HEK293 (cell line): ENCODE measurements around the gene KCNJ6.

Experiments used
- CTCF ChIA-PET: fragments of 350-600 bp; formaldehyde crosslinking; extraction: SDS; loops from one replicate; lab custom pipeline; 2021; ENCODE audit warnings: antibody characterized with exemption; lab: Yijun Ruan, JAX
- POLR2A ChIA-PET: fragments of 300-600 bp; formaldehyde crosslinking; extraction: SDS; loops from one replicate; lab custom pipeline; 2020; ENCODE audit warnings: antibody characterized with exemption, inconsistent platforms; lab: Yijun Ruan, JAX
- H3K27ac ChIP-seq: fragments of 200-500 bp; sonication (Bioruptor generic); 2 replicates; pipeline ENCODE4 v1.5.1; 2014; ENCODE audit warnings: low read depth, low read length, control low read depth, inconsistent platforms; ENCODE audit errors: extremely low read depth
- H3K36me3 ChIP-seq, 2 experiments: fragments of 200-500 bp in 1 of 2; sonication (Bioruptor generic) in 1 of 2; 1 replicate in 1 of 2; 2 replicates in 1 of 2; pipeline ENCODE4 v1.5.1; 2014 to 2017; ENCODE audit warnings: inconsistent platforms in 2 of 2, low read length in 2 of 2; ENCODE audit not compliant: control insufficient read depth in 2 of 2, insufficient read depth in 1 of 2
- H3K4me1 ChIP-seq: fragments of 200-500 bp; sonication (Bioruptor generic); 2 replicates; pipeline ENCODE4 v1.5.1; 2014; ENCODE audit warnings: mild to moderate bottlenecking, low read length, inconsistent platforms; ENCODE audit not compliant: control insufficient read depth, insufficient read depth
- H3K4me3 ChIP-seq: 2 replicates; pipeline ENCODE4 v1.5.1; 2011; ENCODE audit warnings: low read depth, mild to moderate bottlenecking, control low read depth, low read length, moderate library complexity
- H3K9me3 ChIP-seq: fragments of 200-500 bp; sonication (Bioruptor generic); 2 replicates; pipeline ENCODE4 v1.5.1; 2014; ENCODE audit warnings: low read depth, low read length, inconsistent platforms; ENCODE audit not compliant: control insufficient read depth, insufficient read depth
- GLI2 ChIP-seq: fragments of 450-650 bp; formaldehyde crosslinking; IDR thresholded peaks from 2 replicates; pipeline ENCODE4; 2017; ENCODE audit warnings: missing biosample characterization, missing genetic modification characterization, low read depth, borderline replicate concordance
- GLI4 ChIP-seq: fragments of 450-650 bp; formaldehyde crosslinking; IDR thresholded peaks from 2 replicates; pipeline ENCODE4 v1.5.1; 2016; ENCODE audit warnings: missing biosample characterization, missing genetic modification characterization
- INSM2 ChIP-seq: fragments of 450-650 bp; formaldehyde crosslinking; IDR thresholded peaks from 2 replicates; pipeline ENCODE4 v1.5.1; 2016; ENCODE audit warnings: missing biosample characterization, missing genetic modification characterization
- KLF7 ChIP-seq: fragments of 450-650 bp; formaldehyde crosslinking; IDR thresholded peaks from 2 replicates; pipeline ENCODE4 v1.5.1; 2016; ENCODE audit warnings: missing biosample characterization, missing genetic modification characterization, borderline replicate concordance
- MZF1 ChIP-seq: fragments of 450-650 bp; formaldehyde crosslinking; IDR thresholded peaks from 2 replicates; pipeline ENCODE4 v1.5.1; 2017; ENCODE audit warnings: missing biosample characterization, missing genetic modification characterization, borderline replicate concordance
- OSR2 ChIP-seq: fragments of 450-650 bp; formaldehyde crosslinking; IDR thresholded peaks from 2 replicates; pipeline ENCODE4 v1.5.1; 2016; ENCODE audit warnings: missing biosample characterization, missing genetic modification characterization
- PRDM10 ChIP-seq: fragments of 450-650 bp; formaldehyde crosslinking; IDR thresholded peaks from 2 replicates; pipeline ENCODE4 v1.5.1; 2016; ENCODE audit warnings: missing biosample characterization, missing genetic modification characterization
- ZBTB21 ChIP-seq: fragments of 450-650 bp; formaldehyde crosslinking; IDR thresholded peaks from 2 replicates; pipeline ENCODE4 v1.5.1; 2017; ENCODE audit warnings: missing biosample characterization, missing genetic modification characterization
- ZBTB44 ChIP-seq: fragments of 450-650 bp; IDR thresholded peaks from 2 replicates; pipeline ENCODE4 v1.5.1; 2018; ENCODE audit warnings: missing biosample characterization, mild to moderate bottlenecking, missing genetic modification characterization
- ZNF112 ChIP-seq: fragments of 450-650 bp; formaldehyde crosslinking; IDR thresholded peaks from 2 replicates; pipeline ENCODE4 v1.5.0; 2017; ENCODE audit warnings: missing biosample characterization, missing genetic modification characterization
- ZNF114 ChIP-seq: fragments of 450-650 bp; formaldehyde crosslinking; IDR thresholded peaks from 2 replicates; pipeline ENCODE4 v1.5.0; 2017; ENCODE audit warnings: missing biosample characterization, missing genetic modification characterization
- ZNF18 ChIP-seq: fragments of 450-650 bp; formaldehyde crosslinking; IDR thresholded peaks from 2 replicates; pipeline ENCODE4 v1.5.1; 2016; ENCODE audit warnings: missing biosample characterization, missing genetic modification characterization
- ZNF19 ChIP-seq: fragments of 450-650 bp; formaldehyde crosslinking; IDR thresholded peaks from 2 replicates; pipeline ENCODE4; 2016; ENCODE audit warnings: missing biosample characterization, missing genetic modification characterization, low read depth
- ZNF202 ChIP-seq: fragments of 450-650 bp; formaldehyde crosslinking; IDR thresholded peaks from 2 replicates; pipeline ENCODE4 v1.5.1; 2016; ENCODE audit warnings: missing biosample characterization, missing genetic modification characterization, borderline replicate concordance
- ZNF214 ChIP-seq: fragments of 450-650 bp; formaldehyde crosslinking; IDR thresholded peaks from 2 replicates; pipeline ENCODE4 v1.5.1; 2017; ENCODE audit warnings: missing biosample characterization, mild to moderate bottlenecking, missing genetic modification characterization, borderline replicate concordance
- ZNF280C ChIP-seq: fragments of 450-650 bp; formaldehyde crosslinking; IDR thresholded peaks from 2 replicates; pipeline ENCODE4 v1.5.1; 2016; ENCODE audit warnings: missing biosample characterization, missing genetic modification characterization
- ZNF366 ChIP-seq: fragments of 450-650 bp; formaldehyde crosslinking; conservative IDR thresholded peaks from 2 replicates; pipeline ENCODE4 v1.5.1; 2016; ENCODE audit warnings: missing biosample characterization, missing genetic modification characterization
- ZNF560 ChIP-seq: fragments of 450-650 bp; formaldehyde crosslinking; IDR thresholded peaks from 2 replicates; pipeline ENCODE4 v1.5.1; 2017; ENCODE audit warnings: missing biosample characterization, missing genetic modification characterization, borderline replicate concordance
- ZNF654 ChIP-seq: fragments of 450-650 bp; formaldehyde crosslinking; IDR thresholded peaks from 2 replicates; pipeline ENCODE4 v1.5.1; 2016; ENCODE audit warnings: low read depth, missing biosample characterization, missing genetic modification characterization
- ZNF664 ChIP-seq: fragments of 450-650 bp; formaldehyde crosslinking; IDR thresholded peaks from 2 replicates; pipeline ENCODE4 v1.5.1; 2016; ENCODE audit warnings: missing biosample characterization, missing genetic modification characterization

KCNJ6 gene

GRCh38 chr21:37837381-37837780 is 78.9 kb downstream of the KCNJ6 start:
- Histone ChIP-seq H3K27ac (no peak overlapping the region), H3K4me3 (no peak overlapping the region), H3K9me3 (no peaks in the 10 kb centered on the region), H3K36me3 (no peaks in the 10 kb centered on the region), H3K4me1 (no peaks in the 10 kb centered on the region)
- ChIA-PET POLR2A (no interaction called here), CTCF (interaction anchor here (0.6 kb wide), 1 partner anchor 539 kb away, joined by 3 read pairs; no protein-coding TSS in a partner anchor)
- TF ChIP-seq GLI4 (tag by site-specific recombination) (no peak), ZNF18 (tag by site-specific recombination) (no peak), ZNF664 (tag by site-specific recombination) (no peak), MZF1 (no peak), ZBTB44 (tag by site-specific recombination) (no peak), ZNF654 (tag by site-specific recombination) (no peak), ZNF112 (no peak), INSM2 (no peak), KLF7 (no peak), ZNF19 (tag by site-specific recombination) (no peak), ZNF214 (tag by site-specific recombination) (no peak), PRDM10 (tag by site-specific recombination) (no peak)

- no peaks in the 10 kb centered on the region for H3K9me3 ChIP-seq
- ChIA-PET CTCF (no interaction called here), POLR2A (no interaction called here)
- no peak overlapping the region for H3K27ac ChIP-seq
- H3K4me3 ChIP-seq = no peak overlapping the region
- H3K4me1 ChIP-seq = no peaks in the 10 kb centered on the region
- no peaks in the 10 kb centered on the region for H3K36me3 ChIP-seq
- no peak for TF ChIP-seq ZNF114 (tag by site-specific recombination)
- no peak for TF ChIP-seq GLI2
- TF ChIP-seq, all 188 proteins: peak for 0
These were observed 80.8 kb downstream of the KCNJ6 start for GRCh38 chr21:37835481-37835880.

GRCh38 chr21:37833301-37833700 is 83.0 kb downstream of the KCNJ6 start:
- ChIA-PET POLR2A (no interaction called here), CTCF (no interaction called here)
- no peak overlapping the region for H3K4me3 ChIP-seq
- no peak overlapping the region for H3K27ac ChIP-seq
- no peaks in the 10 kb centered on the region for H3K4me1 ChIP-seq
- H3K36me3 ChIP-seq = no peaks in the 10 kb centered on the region
- TF ChIP-seq ZNF366 (tag by site-specific recombination) (no peak), ZNF664 (tag by site-specific recombination) (no peak), ZNF560 (tag by site-specific recombination) (no peak), ZBTB21 (tag by site-specific recombination) (no peak), ZNF280C (tag by site-specific recombination) (no peak), OSR2 (tag by site-specific recombination) (no peak), ZNF202 (tag by site-specific recombination) (no peak)
- no peaks in the 10 kb centered on the region for H3K9me3 ChIP-seq
